Anterior cingulate cortex (tissue), 58 donors: Measurements from ENCODE around the gene ZHX3.
"Not testable (repeated sequence)": the region's sequence is repeated elsewhere in the genome, so short reads cannot be mapped to it uniquely, and the experiment has no call there.

Experiments
- DNase-seq, 58 donors: peaks; one replicate each; lab custom pipeline; 2025; lab: John Stamatoyannopoulos, UW

Gene ZHX3

DNA sequence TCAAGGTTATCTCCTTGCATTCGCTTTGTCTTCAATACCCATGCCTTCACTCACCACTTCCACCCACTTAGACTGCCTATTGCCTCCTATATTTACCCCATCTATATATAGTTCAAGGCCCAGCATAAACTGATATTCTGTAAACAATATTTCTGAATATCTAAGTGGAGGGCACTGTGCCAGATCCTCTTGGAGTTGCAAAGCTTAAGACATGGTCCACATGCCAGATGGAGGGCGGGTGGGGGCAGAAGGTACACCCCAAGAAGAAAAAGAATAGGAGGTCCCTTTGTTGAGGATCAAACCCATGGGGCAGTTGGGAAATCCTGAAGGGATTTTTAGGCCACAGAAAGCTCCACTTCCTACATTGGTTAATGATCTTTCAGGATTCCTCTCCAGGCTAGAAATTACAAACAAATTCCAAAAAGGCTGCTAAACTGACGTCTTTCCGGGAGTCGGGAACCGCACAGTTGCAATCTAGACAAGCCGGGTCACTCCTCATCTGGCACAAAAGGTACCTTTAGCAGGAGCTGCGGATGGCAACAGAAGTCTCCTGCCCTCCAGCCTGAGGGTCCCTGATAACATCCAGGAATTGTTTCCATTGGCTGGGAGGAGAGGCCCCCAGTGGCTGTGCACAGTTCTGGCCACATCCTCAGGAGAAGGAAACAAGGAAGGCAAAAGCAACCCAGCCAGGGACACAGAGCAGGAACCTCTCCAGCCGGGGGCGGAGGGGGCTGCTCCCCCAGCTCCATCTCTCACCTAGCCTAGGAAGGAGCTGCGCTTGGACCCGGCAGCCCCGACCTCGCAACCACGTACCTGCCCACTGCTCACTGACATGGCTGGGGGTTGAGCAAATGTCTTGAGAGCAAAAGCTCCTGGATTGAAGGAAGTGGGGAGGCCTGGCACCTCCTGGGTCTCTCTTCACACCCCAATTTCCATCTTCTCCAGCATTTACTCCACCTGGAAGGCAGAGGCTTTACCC lies 17.2 kb upstream of the ZHX3 start:
- DNase-seq, result no peak

DNA sequence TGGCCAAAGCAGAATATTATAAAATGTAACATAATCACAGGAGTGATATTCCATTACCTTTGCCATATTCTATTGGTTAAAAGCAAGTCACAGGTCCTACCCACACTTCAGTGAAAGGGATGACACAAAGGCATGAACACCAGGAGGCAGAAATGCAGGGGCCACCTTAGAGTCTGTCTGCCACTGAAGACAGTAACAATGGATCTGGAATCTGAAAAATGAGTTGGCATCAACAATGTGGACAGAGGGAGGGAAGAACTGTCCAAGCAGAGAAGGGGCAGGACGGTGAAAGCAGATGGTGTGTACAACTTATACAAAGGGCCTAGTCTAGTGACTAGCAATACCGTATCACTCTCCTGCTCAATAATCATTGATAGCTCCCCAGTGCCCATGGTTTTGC lies 16.5 kb upstream of the ZHX3 start:
- DNase-seq, result no peak

DNA sequence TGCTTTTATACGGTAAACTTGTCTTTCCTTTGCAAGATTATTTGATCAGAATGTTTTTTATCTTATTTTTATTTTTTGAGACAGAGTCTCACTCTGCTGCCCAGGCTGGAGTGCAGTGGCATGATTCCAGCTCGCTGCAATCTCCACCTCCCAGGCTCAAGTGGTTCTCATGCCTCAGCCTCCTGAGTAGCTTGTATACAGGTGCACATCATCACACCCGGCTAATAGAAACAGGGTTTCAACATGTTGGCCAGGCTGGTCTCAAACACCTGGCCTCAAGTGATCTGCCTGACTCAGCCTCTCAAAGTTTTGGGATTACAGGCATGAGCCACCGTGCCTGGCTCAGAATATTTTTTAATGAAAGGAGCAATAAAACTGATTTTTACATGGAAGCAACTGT lies 14.2 kb upstream of the ZHX3 start:
- no peak for DNase-seq

GRCh38 chr20:41330941-41331340 lies 13.4 kb upstream of the ZHX3 start:
- no peak for DNase-seq

DNA sequence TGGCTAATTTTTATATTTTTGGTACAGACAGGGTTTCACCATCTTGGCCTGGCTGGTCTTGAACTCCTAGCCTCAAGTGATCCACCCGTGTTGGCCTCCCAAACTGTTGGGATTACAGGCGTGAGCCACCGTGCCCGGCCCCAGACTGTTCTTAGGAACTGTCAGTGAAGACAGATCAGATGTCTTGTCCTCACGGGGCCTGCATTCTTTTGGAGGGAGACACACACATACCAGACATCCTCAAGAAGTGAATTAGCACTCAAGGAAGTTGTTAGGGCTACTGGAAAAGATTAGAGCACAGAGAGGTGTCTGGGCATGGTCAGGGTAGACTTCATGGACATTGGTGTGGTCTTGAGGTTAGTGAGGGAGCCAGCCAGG lies 12.8 kb upstream of the ZHX3 start:
- no peak for DNase-seq

- DNase-seq, result peak in 10 of 58 donors; percentile 5 to 35 (median 22)
Observed at GRCh38 chr20:41329435-41330342, 12.2 kb upstream of the ZHX3 start.

- no peak for DNase-seq
Observed at GRCh38 chr20:41327178-41327577, 9.6 kb upstream of the ZHX3 start.

DNA sequence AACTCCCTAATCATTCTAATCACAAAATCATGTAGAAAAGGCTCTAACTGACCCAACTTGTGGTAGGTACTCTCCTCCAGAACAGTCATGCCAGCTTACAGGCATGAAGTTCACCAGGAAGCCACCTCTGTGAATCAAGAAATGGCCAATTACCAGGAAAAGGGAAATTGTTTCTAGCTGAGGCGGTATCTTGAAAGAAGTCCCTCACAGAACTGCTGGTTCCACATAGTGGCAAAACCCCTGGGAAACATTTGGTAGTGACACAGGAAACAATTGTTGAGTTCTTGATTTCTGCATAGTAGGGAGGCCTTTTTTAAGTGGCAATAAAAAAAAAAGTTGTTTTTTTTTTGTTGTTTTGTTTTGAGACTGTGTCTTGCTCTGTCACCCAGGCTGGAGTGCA lies 3.4 kb upstream of the ZHX3 start:
- no peak for DNase-seq

DNA sequence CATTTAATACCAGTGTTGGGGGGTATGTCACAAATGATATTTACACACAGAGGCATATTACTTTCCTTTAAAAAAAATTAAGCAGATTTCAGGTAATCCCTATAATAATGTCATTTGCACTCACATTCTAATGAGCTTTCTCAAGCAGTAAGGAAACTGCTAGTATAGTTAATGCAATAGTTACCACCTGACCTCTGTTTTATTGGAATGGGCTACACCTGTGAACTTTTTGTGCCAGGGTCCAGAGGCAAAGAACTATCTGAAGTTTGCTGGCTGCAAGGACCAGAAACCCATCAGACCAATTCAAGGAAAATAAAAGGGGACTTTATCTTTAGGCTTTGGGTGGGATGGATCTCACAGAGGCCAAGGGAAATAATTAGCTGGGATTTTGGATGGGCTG lies 2.9 kb upstream of the ZHX3 start:
- DNase-seq, result no peak

DNA sequence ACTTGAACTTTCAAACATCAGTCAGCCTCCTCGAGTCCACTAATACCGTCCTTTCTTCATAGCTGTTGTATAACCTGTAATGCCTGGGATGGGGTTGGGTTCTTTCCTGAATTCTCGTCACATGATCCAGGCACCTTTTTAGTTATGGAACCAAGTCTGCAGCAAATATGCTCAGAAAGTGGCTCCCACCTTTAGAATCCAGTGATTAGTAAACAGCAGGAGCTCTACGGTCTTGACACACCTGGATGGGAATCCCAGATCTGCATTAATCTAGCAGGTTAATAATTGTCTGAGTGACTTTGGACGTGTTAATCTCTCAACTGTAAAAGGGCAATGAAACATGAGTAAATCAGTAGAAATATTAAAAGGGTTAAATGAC lies 729 bp upstream of the ZHX3 start:
- peak in 1 of 58 donors; percentile 37 for DNase-seq

DNA sequence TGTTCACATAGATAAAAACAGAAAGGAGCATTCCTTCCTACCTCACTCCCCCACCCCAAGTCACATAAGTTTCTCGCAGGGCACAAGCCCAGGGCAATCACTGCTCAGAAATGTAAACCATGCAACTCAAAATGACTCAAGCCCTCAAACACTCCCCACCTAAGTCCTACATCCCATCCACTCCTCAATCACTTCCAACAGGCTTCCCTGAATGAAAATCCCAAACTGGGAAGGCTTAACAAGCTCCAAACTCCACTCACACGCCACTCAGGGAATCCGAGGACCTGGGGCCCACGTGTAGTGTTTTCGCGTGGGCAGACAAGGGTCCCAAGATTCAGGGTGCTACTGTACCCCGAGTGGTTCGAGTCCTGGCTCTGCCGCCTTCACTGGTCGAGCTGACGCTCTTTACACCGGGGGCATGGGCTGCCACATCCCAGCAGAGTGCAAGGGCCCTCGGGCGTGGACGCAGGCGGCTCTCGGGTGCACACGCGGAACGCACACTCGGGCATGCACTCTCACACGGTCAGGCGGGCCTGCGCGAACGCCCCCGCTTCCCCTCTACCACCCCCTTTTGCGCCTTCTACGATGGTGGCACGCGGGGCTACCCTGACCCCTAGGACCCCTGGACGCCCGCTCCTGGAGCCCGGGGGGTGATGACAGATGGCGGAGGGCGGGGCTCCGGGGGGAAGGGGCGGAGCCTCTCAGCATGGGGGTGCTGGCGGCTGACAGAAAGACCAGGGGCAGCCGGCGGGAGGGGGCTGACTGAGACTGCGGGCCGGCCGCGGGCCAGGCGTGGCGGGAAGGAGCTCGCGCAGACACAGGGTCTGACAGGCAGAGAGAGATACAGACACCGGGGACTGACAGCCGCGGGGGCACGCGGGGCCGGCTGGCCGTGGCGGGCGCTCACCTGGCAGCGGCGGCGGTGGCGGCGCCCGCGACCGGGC lies 657 bp downstream of the ZHX3 start:
- peak in 57 of 58 donors; percentile 10 to 89 (median 74) for DNase-seq

- peak in 2 of 58 donors; percentile 12 to 21 for DNase-seq
Observed at GRCh38 chr20:41316051-41316450, 1.5 kb downstream of the ZHX3 start.

DNA sequence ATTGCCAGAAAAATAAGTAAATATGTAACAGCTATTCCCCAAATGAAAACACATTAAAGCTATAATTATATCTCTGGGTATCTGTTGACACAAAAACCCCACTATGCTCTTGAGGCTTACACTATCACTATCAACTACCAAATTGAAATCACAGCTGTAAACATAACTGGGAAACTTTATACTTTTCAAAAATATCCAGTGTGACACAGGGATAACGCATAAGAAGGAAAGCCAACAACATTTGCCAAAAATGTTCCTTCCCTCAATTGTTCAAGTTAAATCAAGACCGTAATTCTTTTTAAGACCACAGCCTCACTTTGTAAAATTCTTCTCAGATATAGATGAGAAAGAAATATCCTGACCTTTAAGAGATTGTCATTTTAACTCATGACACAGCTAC lies 3.1 kb downstream of the ZHX3 start:
- no peak for DNase-seq

- not testable (repeated sequence) for DNase-seq
Observed at GRCh38 chr20:41312009-41312408, 5.5 kb downstream of the ZHX3 start.

DNA sequence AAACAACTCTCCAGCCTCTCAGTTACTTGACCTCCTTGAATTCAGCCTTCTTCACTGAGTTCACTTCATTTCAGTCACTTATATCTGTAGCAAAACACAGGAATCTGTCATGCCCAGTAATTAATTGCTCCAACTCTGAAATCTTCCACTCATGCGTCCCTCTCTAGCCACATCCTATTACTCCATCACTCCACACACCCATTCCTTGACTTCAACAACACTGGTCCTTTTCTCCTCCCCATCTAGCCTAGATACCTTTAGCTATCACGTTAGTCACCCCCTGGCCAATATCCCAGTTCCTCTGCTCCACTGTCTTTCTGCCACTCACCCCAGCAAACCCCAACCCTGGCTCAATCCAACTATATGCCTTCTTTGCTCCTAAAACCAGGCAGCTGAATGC lies 7.7 kb downstream of the ZHX3 start:
- no peak for DNase-seq

GRCh38 chr20:41308726-41309413 lies 8.7 kb downstream of the ZHX3 start:
- DNase-seq, result no peak

- DNase-seq, result peak in 2 of 58 donors; percentile 1 to 18
Observed at GRCh38 chr20:41308290-41308711, 9.2 kb downstream of the ZHX3 start.

DNA sequence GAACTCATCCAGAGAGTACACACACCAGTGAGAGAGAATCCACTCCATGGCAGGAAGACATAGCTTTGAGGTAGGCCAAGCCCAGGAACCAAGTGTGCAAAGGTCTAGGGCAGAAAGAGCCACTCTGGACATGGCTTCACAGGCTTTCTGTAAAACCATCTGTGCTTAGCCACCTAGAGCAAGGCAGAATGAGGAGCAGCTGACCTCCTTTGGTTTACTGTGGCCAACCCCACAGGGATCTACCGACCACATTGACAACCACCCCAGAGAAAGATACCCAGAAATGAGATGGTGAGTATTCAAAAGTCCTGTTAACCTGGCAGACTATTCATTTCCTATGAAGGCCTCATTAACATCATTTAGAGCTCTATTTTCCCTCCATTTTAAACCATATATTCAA lies 10.5 kb downstream of the ZHX3 start:
- no peak for DNase-seq

GRCh38 chr20:41306061-41306727 lies 11.3 kb downstream of the ZHX3 start:
- DNase-seq, result no peak
